ENCODE measurements around the gene SLC25A30.

DNA sequence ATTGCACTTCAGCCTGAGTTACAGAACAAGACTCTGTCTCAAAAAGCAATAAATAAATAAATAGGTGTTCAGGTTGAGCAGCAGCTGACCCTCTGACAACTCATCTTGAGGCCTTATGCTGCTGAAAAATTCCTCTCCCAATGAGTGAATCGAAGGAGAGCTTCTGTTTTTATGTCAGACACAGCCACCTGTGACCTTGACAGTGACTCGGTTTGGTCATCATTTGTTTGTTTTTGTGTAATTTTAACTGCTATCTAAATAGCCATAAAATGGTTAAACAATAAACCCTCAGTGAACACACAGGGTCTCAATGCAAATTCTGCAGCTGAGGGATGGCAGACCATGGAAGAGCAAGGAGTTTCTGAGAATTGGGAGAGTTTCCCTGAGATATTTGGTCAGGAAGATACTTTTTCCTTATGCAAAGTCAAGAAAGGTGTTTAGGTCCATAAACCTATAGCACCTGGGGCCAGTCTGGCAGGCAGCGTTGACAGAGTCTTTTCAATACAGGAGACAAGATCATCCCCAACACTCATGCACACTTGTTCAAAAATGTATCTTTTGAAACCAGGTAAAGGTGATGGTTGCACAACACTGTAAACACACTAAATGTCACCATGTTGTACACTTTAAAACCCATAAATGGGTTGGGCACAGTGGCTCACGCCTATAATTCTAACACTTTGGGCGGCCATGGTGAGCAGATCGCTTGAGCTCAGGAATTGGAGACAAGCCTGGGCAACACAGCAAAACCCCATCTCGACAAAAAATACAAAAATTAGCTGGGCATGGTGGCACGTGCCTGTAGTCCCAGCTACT, 16.6 kb upstream of the SLC25A30 start:
- no peak for TF ChIP-seq POLR2A (IDR thresholded peaks at IDR 0.05)
- TF ChIP-seq, protein P1, sequence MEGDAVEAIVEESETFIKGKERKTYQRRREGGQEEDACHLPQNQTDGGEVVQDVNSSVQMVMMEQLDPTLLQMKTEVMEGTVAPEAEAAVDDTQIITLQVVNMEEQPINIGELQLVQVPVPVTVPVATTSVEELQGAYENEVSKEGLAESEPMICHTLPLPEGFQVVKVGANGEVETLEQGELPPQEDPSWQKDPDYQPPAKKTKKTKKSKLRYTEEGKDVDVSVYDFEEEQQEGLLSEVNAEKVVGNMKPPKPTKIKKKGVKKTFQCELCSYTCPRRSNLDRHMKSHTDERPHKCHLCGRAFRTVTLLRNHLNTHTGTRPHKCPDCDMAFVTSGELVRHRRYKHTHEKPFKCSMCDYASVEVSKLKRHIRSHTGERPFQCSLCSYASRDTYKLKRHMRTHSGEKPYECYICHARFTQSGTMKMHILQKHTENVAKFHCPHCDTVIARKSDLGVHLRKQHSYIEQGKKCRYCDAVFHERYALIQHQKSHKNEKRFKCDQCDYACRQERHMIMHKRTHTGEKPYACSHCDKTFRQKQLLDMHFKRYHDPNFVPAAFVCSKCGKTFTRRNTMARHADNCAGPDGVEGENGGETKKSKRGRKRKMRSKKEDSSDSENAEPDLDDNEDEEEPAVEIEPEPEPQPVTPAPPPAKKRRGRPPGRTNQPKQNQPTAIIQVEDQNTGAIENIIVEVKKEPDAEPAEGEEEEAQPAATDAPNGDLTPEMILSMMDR (IDR thresholded peaks at IDR 0.05) = no peak
- TF ChIP-seq POLR2AphosphoS5 (IDR thresholded peaks at IDR 0.05; ENCODE audit: insufficient read depth in 1 of 2, low read depth in 1 of 2) = no peak

All from vagina (tissue), 2 donors.